Prostate gland (tissue), 2 donors: ENCODE results near the gene CLDN5.

ENCODE experiments used
- POLR2A ChIP-seq: fragments of 450-650 bp; IDR thresholded peaks from one replicate; pipeline ENCODE4 v1.6.1; 2016; ENCODE audit warnings: antibody characterized with exemption, mild to moderate bottlenecking
- POLR2AphosphoS5 ChIP-seq: sonication (generic); formaldehyde crosslinking; IDR thresholded peaks from one replicate; pipeline ENCODE4 v1.6.1; 2017; ENCODE audit warnings: antibody characterized with exemption
- TF ChIP-seq, protein P1 (sequence below), 4 experiments: fragments of 200-600 bp in 2 of 4; fragments of 450-650 bp in 2 of 4; sonication (generic) in 2 of 4; IDR thresholded peaks; 1 replicate in 3 of 4; 2 replicates in 1 of 4; pipeline ENCODE4 v1.5.1; 2016 to 2019; ENCODE audit warnings: antibody characterized with exemption in 4 of 4, mild to moderate bottlenecking in 2 of 4, moderate library complexity in 2 of 4

DNA sequence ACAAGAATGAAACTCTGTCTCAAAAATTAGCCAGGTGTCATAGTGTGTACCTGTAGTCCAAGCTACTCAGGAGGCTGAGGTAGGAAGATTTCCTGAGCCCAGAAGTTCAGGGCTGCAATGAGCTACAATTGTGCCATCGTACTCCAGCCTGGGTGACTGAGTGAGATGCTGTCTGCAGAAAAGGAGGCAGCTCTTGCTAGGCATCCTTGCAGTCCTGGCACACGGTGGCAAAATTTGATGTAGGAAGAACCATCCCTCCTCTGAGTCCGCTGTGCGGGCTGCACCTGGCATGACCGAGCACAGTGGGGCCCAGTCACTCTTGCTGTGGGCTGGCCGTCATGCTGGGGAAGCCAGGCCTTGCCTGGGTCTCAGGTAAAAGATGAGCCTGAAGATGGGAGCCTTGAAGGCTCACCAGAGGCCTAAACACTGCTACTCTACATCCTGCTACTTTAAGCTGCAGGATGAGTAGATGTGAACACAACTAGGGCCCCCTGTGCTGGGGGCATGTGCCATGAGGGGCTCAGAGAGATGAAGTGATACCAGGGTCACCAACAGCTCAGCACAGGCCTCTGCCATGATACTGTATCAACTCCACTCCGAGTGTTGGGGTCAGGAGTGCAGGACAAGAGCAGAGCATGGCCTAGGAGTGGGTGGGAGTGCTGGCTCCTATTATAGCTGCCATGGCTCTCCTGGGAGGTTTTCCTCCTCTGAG lies 25.9 kb downstream of the CLDN5 start:
- TF ChIP-seq, protein P1, sequence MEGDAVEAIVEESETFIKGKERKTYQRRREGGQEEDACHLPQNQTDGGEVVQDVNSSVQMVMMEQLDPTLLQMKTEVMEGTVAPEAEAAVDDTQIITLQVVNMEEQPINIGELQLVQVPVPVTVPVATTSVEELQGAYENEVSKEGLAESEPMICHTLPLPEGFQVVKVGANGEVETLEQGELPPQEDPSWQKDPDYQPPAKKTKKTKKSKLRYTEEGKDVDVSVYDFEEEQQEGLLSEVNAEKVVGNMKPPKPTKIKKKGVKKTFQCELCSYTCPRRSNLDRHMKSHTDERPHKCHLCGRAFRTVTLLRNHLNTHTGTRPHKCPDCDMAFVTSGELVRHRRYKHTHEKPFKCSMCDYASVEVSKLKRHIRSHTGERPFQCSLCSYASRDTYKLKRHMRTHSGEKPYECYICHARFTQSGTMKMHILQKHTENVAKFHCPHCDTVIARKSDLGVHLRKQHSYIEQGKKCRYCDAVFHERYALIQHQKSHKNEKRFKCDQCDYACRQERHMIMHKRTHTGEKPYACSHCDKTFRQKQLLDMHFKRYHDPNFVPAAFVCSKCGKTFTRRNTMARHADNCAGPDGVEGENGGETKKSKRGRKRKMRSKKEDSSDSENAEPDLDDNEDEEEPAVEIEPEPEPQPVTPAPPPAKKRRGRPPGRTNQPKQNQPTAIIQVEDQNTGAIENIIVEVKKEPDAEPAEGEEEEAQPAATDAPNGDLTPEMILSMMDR (IDR thresholded peaks at IDR 0.05) = no peak
- TF ChIP-seq POLR2A = no peak
- no peak for TF ChIP-seq POLR2AphosphoS5
